GM21786 (cell line): ENCODE measurements around the gene HCFC1.
"Not testable (repeated sequence)": the region's sequence is repeated elsewhere in the genome, so short reads cannot be mapped to it uniquely, and the experiment has no call there.

Source experiments
- ATAC-seq: cut with Tn5 transposase; IDR thresholded peaks from one replicate; pipeline ENCODE4 v1.9.1; 2021; ENCODE audit not compliant: unreplicated experiment

Gene HCFC1

GRCh38 chrX:154010330-154011087, 38.9 kb upstream of the HCFC1 start:
- no peak for ATAC-seq

GRCh38 chrX:154008521-154008920, 36.9 kb upstream of the HCFC1 start:
- ATAC-seq: no peak

- ATAC-seq: no peak
Observed at GRCh38 chrX:154006947-154007346, 35.3 kb upstream of the HCFC1 start.

GRCh38 chrX:154004315-154004714, 32.7 kb upstream of the HCFC1 start:
- ATAC-seq: no peak

GRCh38 chrX:154002215-154002719, 30.6 kb upstream of the HCFC1 start:
- ATAC-seq: peak; percentile 62

GRCh38 chrX:154000051-154000450, 28.4 kb upstream of the HCFC1 start:
- no peak for ATAC-seq

- ATAC-seq: no peak
Observed at GRCh38 chrX:153999359-154000037, 27.9 kb upstream of the HCFC1 start.

GRCh38 chrX:153995504-153995903, 23.9 kb upstream of the HCFC1 start:
- ATAC-seq: no peak

- ATAC-seq: not testable (repeated sequence)
Observed at GRCh38 chrX:153994398-153994797, 22.8 kb upstream of the HCFC1 start.

GRCh38 chrX:153993978-153994377, 22.4 kb upstream of the HCFC1 start:
- no peak for ATAC-seq

- no peak for ATAC-seq
Observed at GRCh38 chrX:153993079-153993478, 21.5 kb upstream of the HCFC1 start.

- ATAC-seq: no peak
Observed at GRCh38 chrX:153992180-153992579, 20.6 kb upstream of the HCFC1 start.

- no peak for ATAC-seq
Observed at GRCh38 chrX:153991013-153991580, 19.5 kb upstream of the HCFC1 start.

- no peak for ATAC-seq
Observed at GRCh38 chrX:153989973-153990655, 18.5 kb upstream of the HCFC1 start.

GRCh38 chrX:153988493-153988892, 16.9 kb upstream of the HCFC1 start:
- no peak for ATAC-seq

GRCh38 chrX:153984351-153985178, 12.9 kb upstream of the HCFC1 start:
- peak; percentile 41 for ATAC-seq

GRCh38 chrX:153983321-153983801, 11.7 kb upstream of the HCFC1 start:
- no peak for ATAC-seq

GRCh38 chrX:153981771-153982533, 10.3 kb upstream of the HCFC1 start:
- no peak for ATAC-seq

GRCh38 chrX:153981231-153981630, 9.6 kb upstream of the HCFC1 start:
- no peak for ATAC-seq

GRCh38 chrX:153980394-153980793, 8.8 kb upstream of the HCFC1 start:
- ATAC-seq: peak; percentile 45
